Upper lobe of left lung (tissue), 6 donors: Measurements from ENCODE around the gene SHANK3. TPM values are rescaled to one million over a fixed set of nuclear protein-coding genes. Genes with fewer than 3 reads are reported as not detected.
A peak's percentile ranks its signal among the peaks of the same experiment; 100 is the strongest.

Source experiments
- ATAC-seq, 2 donors: fragments of 200-7000 bp; cut with Tn5 transposase; one replicate each; pipeline ENCODE4 v1.9.1; 2022; ENCODE audit warnings: mild to moderate bottlenecking in 2 of 2, moderate library complexity in 2 of 2; ENCODE audit not compliant: low FRiP score in 2 of 2
- DNase-seq, 2 donors: peaks; one replicate each; pipeline ENCODE4 v3.0.0-alpha.2; 2019 to 2020
- H3K27ac ChIP-seq, 4 donors: fragments of 200-600 bp; sonication (generic); one replicate each; pipeline ENCODE4 v1.5.1; 2016 to 2019
- H3K27me3 ChIP-seq, 4 donors: fragments of 200-600 bp; sonication (generic); one replicate each; pipeline ENCODE4 v1.5.1; 2017 to 2019
- H3K36me3 ChIP-seq, 4 donors: fragments of 200-600 bp; sonication (generic); one replicate each; pipeline ENCODE4 v1.5.1; 2016 to 2019
- H3K4me1 ChIP-seq, 4 donors: fragments of 200-600 bp; sonication (generic); one replicate each; pipeline ENCODE4 v1.5.1; 2018 to 2019
- H3K4me3 ChIP-seq, 4 donors: fragments of 200-600 bp; sonication (generic); one replicate each; pipeline ENCODE4 v1.5.1; 2017 to 2019; ENCODE audit warnings: mild to moderate bottlenecking in 2 of 4, moderate library complexity in 1 of 4
- H3K9me3 ChIP-seq, 4 donors: fragments of 200-600 bp; sonication (generic); one replicate each; pipeline ENCODE4 v1.5.1; 2018 to 2019
- CTCF ChIP-seq, 6 experiments: fragments of 450-650 bp in 4 of 6; fragments of 200-600 bp in 2 of 6; sonication (generic) in 2 of 6; IDR thresholded peaks; one replicate each; pipeline ENCODE4 v1.5.1; 2016 to 2019; ENCODE audit warnings: antibody characterized with exemption in 6 of 6
- EP300 ChIP-seq, 4 donors: sonication (generic); formaldehyde crosslinking; IDR thresholded peaks; one replicate each; pipeline ENCODE4 v1.5.1; 2017; ENCODE audit warnings: antibody characterized with exemption in 4 of 4, control low read depth in 2 of 4
- POLR2A ChIP-seq, 4 donors: fragments of 450-650 bp; IDR thresholded peaks; one replicate each; pipeline ENCODE4 v1.5.1; 2016 to 2017; ENCODE audit warnings: antibody characterized with exemption in 4 of 4, mild to moderate bottlenecking in 2 of 4
- POLR2AphosphoS5 ChIP-seq, 2 donors: sonication (generic); formaldehyde crosslinking; IDR thresholded peaks; one replicate each; pipeline ENCODE4 v1.5.1; 2017; ENCODE audit warnings: antibody characterized with exemption in 2 of 2
- WGBS, 2 donors: methylation state at CpG; one replicate each; pipeline ENCODE4 v1.1.5; 2017 to 2018; 5-methylcytosine and 5-hydroxymethylcytosine counted together
- total RNA-seq, 6 donors: library from RNA; depleted of rRNA in 4 of 6; stranded (reverse); fragments of >200 nt in 4 of 6; gene quantifications; one replicate each; pipeline versions ENCODE4 v1.1.0 to v1.2.1, GENCODE V29; 2016 to 2021
- donor health status: DM: no; HTN: no; CAD: no; lungs with moderate emphysema.
- donor health status: DM: no; HTN: yes; CAD: no; lungs with severe emphysema.

Gene SHANK3
- total RNA-seq, 6 donors from 2014 or later = 16.6 to 105 (median 51.1) TPM

- no peaks in the 10 kb centered on the region for H3K9me3 ChIP-seq
- no peak for DNase-seq
- peak overlapping the region in 1 of 4 donors; percentile 75 for H3K4me3 ChIP-seq
- no peak for ATAC-seq
- peaks cover 0 to 40% (median 12%) of the 10 kb centered on the region in 4 donors for H3K36me3 ChIP-seq
- H3K27ac ChIP-seq = peak overlapping the region in 2 of 4 donors; percentile 23 to 64
- peaks cover 5 to 21% (median 15%) of the 10 kb centered on the region in 4 donors for H3K4me1 ChIP-seq
- TF ChIP-seq POLR2A (IDR thresholded peaks at IDR 0.05) (no peak), POLR2AphosphoS5 (IDR thresholded peaks at IDR 0.05) (no peak), CTCF (IDR thresholded peaks at IDR 0.05) (no peak), EP300 (IDR thresholded peaks at IDR 0.05) (no peak)
- WGBS, 2 donors = 90 to 94% methylated on average over 15 to 17 of the region's 17 CpGs
- peaks cover 0 to 10% (median 8%) of the 10 kb centered on the region in 4 donors for H3K27me3 ChIP-seq
Observed at GRCh38 chr22:50678218-50678650, 5.6 kb downstream of the SHANK3 start.

GRCh38 chr22:50678651-50679521, 6.3 kb downstream of the SHANK3 start:
- Histone ChIP-seq H3K36me3 (peaks cover 0 to 40% (median 12%) of the 10 kb centered on the region in 4 donors), H3K4me1 (peaks cover under 1 to 15% (median 9%) of the 10 kb centered on the region in 4 donors), H3K27me3 (peaks cover 0 to 4% (median 1%) of the 10 kb centered on the region in 4 donors), H3K27ac (peak overlapping the region in 2 of 4 donors; percentile 4 to 64), H3K4me3 (peak overlapping the region in 1 of 4 donors; percentile 75), H3K9me3 (no peaks in the 10 kb centered on the region)
- ATAC-seq = peak; percentile 17 to 23
- 93 to 94% methylated on average over 17 to 30 of the region's 30 CpGs for WGBS, 2 donors
- TF ChIP-seq POLR2A (IDR thresholded peaks at IDR 0.05) = no peak
- no peak for TF ChIP-seq CTCF (IDR thresholded peaks at IDR 0.05)
- no peak for TF ChIP-seq EP300 (IDR thresholded peaks at IDR 0.05)
- TF ChIP-seq POLR2AphosphoS5 (IDR thresholded peaks at IDR 0.05) = no peak
- no peak for DNase-seq

GRCh38 chr22:50683086-50683993, 10.7 kb downstream of the SHANK3 start:
- Histone ChIP-seq H3K36me3 (peaks cover 0 to 34% (median 9%) of the 10 kb centered on the region in 4 donors), H3K9me3 (no peaks in the 10 kb centered on the region), H3K4me1 (peaks cover 0 to 17% (median 11%) of the 10 kb centered on the region in 4 donors), H3K27ac (peak overlapping the region in 2 of 4 donors; percentile 11 to 13), H3K27me3 (no peaks in the 10 kb centered on the region), H3K4me3 (peak overlapping the region in 1 of 4 donors; percentile 33)
- WGBS, 2 donors = 82 to 88% methylated on average over 15 to 21 of the region's 21 CpGs
- ATAC-seq (no peak), DNase-seq (no peak)
- TF ChIP-seq POLR2A (IDR thresholded peaks at IDR 0.05) (no peak), EP300 (IDR thresholded peaks at IDR 0.05) (no peak)

GRCh38 chr22:50683994-50684371, 11.4 kb downstream of the SHANK3 start:
- DNase-seq (no peak), ATAC-seq (no peak)
- H3K9me3 ChIP-seq = no peaks in the 10 kb centered on the region
- no peaks in the 10 kb centered on the region for H3K27me3 ChIP-seq
- peak overlapping the region in 1 of 4 donors; percentile 33 for H3K4me3 ChIP-seq
- peak overlapping the region in 3 of 4 donors; percentile 11 to 48 (median 13) for H3K27ac ChIP-seq
- WGBS, 2 donors = 64 to 66% methylated on average over 6 of the region's 6 CpGs
- H3K36me3 ChIP-seq = peaks cover 0 to 30% (median 5%) of the 10 kb centered on the region in 4 donors
- no peak for TF ChIP-seq POLR2A (IDR thresholded peaks at IDR 0.05)
- TF ChIP-seq POLR2AphosphoS5 (IDR thresholded peaks at IDR 0.05) = no peak
- TF ChIP-seq CTCF (IDR thresholded peaks at IDR 0.05) = no peak
- TF ChIP-seq EP300 (IDR thresholded peaks at IDR 0.05) = no peak
- H3K4me1 ChIP-seq = peaks cover 0 to 17% (median 11%) of the 10 kb centered on the region in 4 donors
